ENCODE measurements around the gene PRAC2. TPM values are rescaled to one million over a fixed set of nuclear protein-coding genes. Genes with fewer than 3 reads are reported as not detected.

Gene PRAC2
- total and polyA plus RNA-seq, 11 donors = not detected

GRCh38 chr17:48693178-48693577 is 29.8 kb upstream of the PRAC2 start:
- Histone ChIP-seq H3K4me3 (no peak overlapping the region), H3K27me3 (peaks cover 0 to 59% (median 23%) of the 10 kb centered on the region in 9 donors), H3K9me3 (peaks cover 0 to 7% (median 2%) of the 10 kb centered on the region in 12 donors), H3K36me3 (no peaks in the 10 kb centered on the region), H3K4me1 (no peaks in the 10 kb centered on the region), H3K27ac (no peak overlapping the region)
- DNase-seq (no peak), ATAC-seq (no peak)
- 27 to 37% (median 34%) methylated on average over 1 of the region's 1 CpG for WGBS, 4 donors
- intact Hi-C loops (cut with DNase I) = no loop called here
- TF ChIP-seq CTCF (IDR thresholded peaks at IDR 0.05) (no peak), POLR2A (IDR thresholded peaks at IDR 0.05) (no peak)

- no peaks in the 10 kb centered on the region for H3K9me3 ChIP-seq
- 87 to 93% (median 90%) methylated on average over 10 of the region's 10 CpGs for WGBS, 4 donors
- H3K4me3 ChIP-seq = no peak overlapping the region
- no peaks in the 10 kb centered on the region for H3K36me3 ChIP-seq
- peaks cover 6 to 99% (median 40%) of the 10 kb centered on the region in 9 donors for H3K27me3 ChIP-seq
- H3K4me1 ChIP-seq = no peaks in the 10 kb centered on the region
- ATAC-seq (no peak), DNase-seq (no peak)
- no peak overlapping the region for H3K27ac ChIP-seq
- intact Hi-C loops (cut with DNase I) = no loop called here
- TF ChIP-seq CTCF (IDR thresholded peaks at IDR 0.05) = no peak
- no peak for TF ChIP-seq POLR2A (IDR thresholded peaks at IDR 0.05)
Observed at GRCh38 chr17:48701864-48702532, 21.0 kb upstream of the PRAC2 start.

GRCh38 chr17:48704361-48705248 is 18.4 kb upstream of the PRAC2 start:
- intact Hi-C loops (cut with DNase I) = no loop called here

More at GRCh38 chr17:48704361-48705248, 18.4 kb upstream of the PRAC2 start:
- H3K27me3 ChIP-seq = peaks cover 14 to 99% (median 43%) of the 10 kb centered on the region in 9 donors
- ATAC-seq = no peak
- H3K4me1 ChIP-seq = no peaks in the 10 kb centered on the region
- no peak for DNase-seq
- 65 to 71% (median 69%) methylated on average over 11 of the region's 11 CpGs for WGBS, 4 donors
- TF ChIP-seq POLR2A (IDR thresholded peaks at IDR 0.05) = no peak
- no peak for TF ChIP-seq CTCF (IDR thresholded peaks at IDR 0.05)
- no peak overlapping the region for H3K4me3 ChIP-seq
- H3K9me3 ChIP-seq = no peaks in the 10 kb centered on the region
- H3K27ac ChIP-seq = no peak overlapping the region
- no peaks in the 10 kb centered on the region for H3K36me3 ChIP-seq
